ENCODE results near the gene FBN1.

Gene FBN1

GRCh38 chr15:48571510-48571909, 74.0 kb downstream of the FBN1 start:
- TF ChIP-seq, protein P1, sequence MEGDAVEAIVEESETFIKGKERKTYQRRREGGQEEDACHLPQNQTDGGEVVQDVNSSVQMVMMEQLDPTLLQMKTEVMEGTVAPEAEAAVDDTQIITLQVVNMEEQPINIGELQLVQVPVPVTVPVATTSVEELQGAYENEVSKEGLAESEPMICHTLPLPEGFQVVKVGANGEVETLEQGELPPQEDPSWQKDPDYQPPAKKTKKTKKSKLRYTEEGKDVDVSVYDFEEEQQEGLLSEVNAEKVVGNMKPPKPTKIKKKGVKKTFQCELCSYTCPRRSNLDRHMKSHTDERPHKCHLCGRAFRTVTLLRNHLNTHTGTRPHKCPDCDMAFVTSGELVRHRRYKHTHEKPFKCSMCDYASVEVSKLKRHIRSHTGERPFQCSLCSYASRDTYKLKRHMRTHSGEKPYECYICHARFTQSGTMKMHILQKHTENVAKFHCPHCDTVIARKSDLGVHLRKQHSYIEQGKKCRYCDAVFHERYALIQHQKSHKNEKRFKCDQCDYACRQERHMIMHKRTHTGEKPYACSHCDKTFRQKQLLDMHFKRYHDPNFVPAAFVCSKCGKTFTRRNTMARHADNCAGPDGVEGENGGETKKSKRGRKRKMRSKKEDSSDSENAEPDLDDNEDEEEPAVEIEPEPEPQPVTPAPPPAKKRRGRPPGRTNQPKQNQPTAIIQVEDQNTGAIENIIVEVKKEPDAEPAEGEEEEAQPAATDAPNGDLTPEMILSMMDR (IDR thresholded peaks at IDR 0.05): no peak
- Histone ChIP-seq H3K27ac (no peak overlapping the region), H3K4me3 (no peak overlapping the region)
- DNase-seq (ENCODE audit: low spot score): no peak

- TF ChIP-seq, protein P1 (IDR thresholded peaks at IDR 0.05): no peak
- no peak overlapping the region for H3K27ac ChIP-seq
Measured at GRCh38 chr15:48570822-48571221, 74.7 kb downstream of the FBN1 start.

GRCh38 chr15:48569591-48570302, 75.8 kb downstream of the FBN1 start:
- DNase-seq (ENCODE audit: low spot score): no peak
- TF ChIP-seq, protein P1 (IDR thresholded peaks at IDR 0.05): no peak
- Histone ChIP-seq H3K4me3 (no peak overlapping the region), H3K27ac (no peak overlapping the region)

More at GRCh38 chr15:48570822-48571221, 74.7 kb downstream of the FBN1 start:
- DNase-seq (ENCODE audit: low spot score): no peak
- H3K4me3 ChIP-seq: no peak overlapping the region

- peak overlapping the region; percentile 37 to 58 for H3K27ac ChIP-seq
- H3K4me3 ChIP-seq: no peak overlapping the region
- TF ChIP-seq, protein P1 (IDR thresholded peaks at IDR 0.05): no peak
- no peak for DNase-seq (ENCODE audit: low spot score)
Measured at GRCh38 chr15:48566668-48567067, 78.8 kb downstream of the FBN1 start.

DNA sequence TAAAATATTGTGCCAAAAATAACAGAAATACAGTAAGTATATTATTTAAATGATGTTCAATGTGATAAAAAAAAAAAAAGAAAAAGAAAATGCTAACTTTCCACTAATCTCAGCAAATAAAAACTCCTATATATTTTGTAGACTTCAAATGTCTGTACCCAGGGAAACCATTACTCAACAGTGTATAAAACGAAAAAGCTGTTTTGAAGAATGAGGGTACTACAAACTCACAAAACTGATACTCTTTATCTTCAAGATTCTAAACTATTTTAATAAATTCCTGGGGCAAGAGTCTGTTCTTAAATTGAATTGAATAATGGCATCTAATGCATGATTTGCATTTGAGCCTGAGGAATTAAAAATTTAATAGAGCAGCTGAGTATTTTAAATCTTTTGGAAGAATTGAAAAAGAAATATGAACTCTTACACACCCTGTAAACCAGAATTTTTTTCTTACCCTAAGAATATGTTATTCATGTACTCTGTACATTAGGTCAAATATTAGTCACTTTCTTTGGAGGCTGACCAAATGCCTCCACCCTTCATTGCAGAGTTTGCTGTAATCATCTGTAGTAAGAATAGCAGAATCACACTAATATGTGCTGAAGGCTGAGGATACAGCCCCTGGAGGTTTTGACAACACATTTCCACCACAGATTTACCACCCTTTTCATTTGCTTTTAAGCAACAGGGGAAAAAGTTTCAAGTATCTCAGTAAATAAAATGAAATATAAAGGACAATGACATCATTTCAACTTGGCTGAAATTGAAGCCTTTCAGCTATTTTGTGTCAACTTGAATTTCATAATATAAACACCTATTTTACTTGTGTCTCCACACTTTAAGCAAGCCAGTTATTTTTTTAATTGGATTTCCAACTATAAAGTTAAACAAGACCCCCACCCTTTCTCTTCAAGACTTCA, 79.7 kb downstream of the FBN1 start:
- TF ChIP-seq, protein P1 (IDR thresholded peaks at IDR 0.05): no peak
- Histone ChIP-seq H3K27ac (peak overlapping the region in 1 of 2 donors; percentile 58), H3K4me3 (no peak overlapping the region)
- no peak for DNase-seq (ENCODE audit: low spot score)

- H3K4me3 ChIP-seq: no peak overlapping the region
- no peak overlapping the region for H3K27ac ChIP-seq
- no peak for DNase-seq (ENCODE audit: low spot score)
- TF ChIP-seq, protein P1 (IDR thresholded peaks at IDR 0.05): no peak
Measured at GRCh38 chr15:48564690-48565089, 80.8 kb downstream of the FBN1 start.
